SK-N-SH (cell line): ENCODE data around the gene TUNAR. TPM values are rescaled to one million over a fixed set of nuclear protein-coding genes. Genes with fewer than 3 reads are reported as not detected.

Experiments used
- CTCF ChIA-PET: fragments of 300-600, 350-600 bp; formaldehyde crosslinking; extraction: SDS; loops from one replicate; lab custom pipeline; 2021; lab: Yijun Ruan, JAX
- POLR2A ChIA-PET: fragments of 350-600 bp; sonication (Branson Sonifier 250); formaldehyde crosslinking; extraction: SDS; loops from one replicate; lab custom pipeline; 2020; ENCODE audit warnings: antibody characterized with exemption, inconsistent platforms; lab: Yijun Ruan, JAX
- DNase-seq: peaks from one replicate; pipeline ENCODE4 v3.0.0; 2012
- H2AFZ ChIP-seq: fragments of 200-600 bp; sonication (generic); 2 replicates; pipeline ENCODE4 v1.8.1; 2016; ENCODE audit warnings: antibody characterized with exemption, mild to moderate bottlenecking, low read depth
- H3F3A ChIP-seq: fragments of 200-600 bp; sonication (generic); replicated peaks from 2 replicates; pipeline ENCODE3; 2016; ENCODE audit warnings: antibody characterized with exemption, mild to moderate bottlenecking; ENCODE audit not compliant: insufficient read depth
- H3K27ac ChIP-seq, 2 experiments: fragments of 200-500 bp in 1 of 2; fragments of 200-600 bp in 1 of 2; sonication (Bioruptor generic) in 1 of 2; sonication (generic), shearing (Covaris generic) in 1 of 2; 2 replicates each; pipeline versions ENCODE4 v1.5.1 to v1.6.1; 2014 to 2016; ENCODE audit warnings: low read depth in 2 of 2, inconsistent platforms in 1 of 2, low read length in 1 of 2, mild to moderate bottlenecking in 1 of 2, mixed read lengths in 1 of 2
- H3K27me3 ChIP-seq: fragments of 200-600 bp; sonication (generic), shearing (Covaris generic); 2 replicates; pipeline ENCODE4 v1.6.1; 2016; ENCODE audit warnings: mixed run types; ENCODE audit not compliant: insufficient read depth
- H3K36me3 ChIP-seq, 2 experiments: fragments of 200-500 bp in 1 of 2; fragments of 200-600 bp in 1 of 2; sonication (Bioruptor generic) in 1 of 2; sonication (generic) in 1 of 2; replicated peaks in 1 of 2; 2 replicates each; pipeline versions ENCODE3 to v1.5.1; 2014 to 2016; ENCODE audit warnings: low read length in 1 of 2, mild to moderate bottlenecking in 1 of 2; ENCODE audit not compliant: insufficient read depth in 2 of 2, control insufficient read depth in 1 of 2
- H3K4me1 ChIP-seq, 2 experiments: fragments of 200-500 bp in 1 of 2; fragments of 200-600 bp in 1 of 2; sonication (Bioruptor generic) in 1 of 2; sonication (generic), shearing (Covaris generic) in 1 of 2; 2 replicates each; pipeline versions ENCODE4 v1.5.1 to v1.6.1; 2014 to 2016; ENCODE audit warnings: low read depth in 1 of 2, low read length in 1 of 2, mixed run types in 1 of 2; ENCODE audit not compliant: insufficient read depth in 2 of 2, control insufficient read depth in 1 of 2
- H3K4me2 ChIP-seq: fragments of 200-600 bp; sonication (generic), shearing (Covaris generic); 2 replicates; pipeline ENCODE4 v1.6.1; 2017; ENCODE audit warnings: mixed run types
- H3K4me3 ChIP-seq, 2 experiments: fragments of 200-500 bp in 1 of 2; fragments of 200-600 bp in 1 of 2; sonication (Bioruptor generic) in 1 of 2; sonication (generic), shearing (Covaris generic) in 1 of 2; 2 replicates each; pipeline versions ENCODE4 v1.5.1 to v1.8.1; 2014 to 2016; ENCODE audit warnings: low read depth in 2 of 2, inconsistent platforms in 1 of 2, low read length in 1 of 2, mild to moderate bottlenecking in 1 of 2, mixed read lengths in 1 of 2, moderate library complexity in 1 of 2
- H3K79me2 ChIP-seq: fragments of 200-600 bp; sonication (generic); 2 replicates; pipeline ENCODE4 v1.8.1; 2017; ENCODE audit warnings: mild to moderate bottlenecking; ENCODE audit not compliant: insufficient read depth
- H3K9ac ChIP-seq: fragments of 200-600 bp; sonication (generic); 2 replicates; pipeline ENCODE4 v1.6.1; 2017; ENCODE audit warnings: mixed run types
- H3K9me2 ChIP-seq: fragments of 200-600 bp; sonication (generic); 2 replicates; pipeline ENCODE4 v1.6.1; 2017; ENCODE audit warnings: mixed run types
- H3K9me3 ChIP-seq: fragments of 200-600 bp; sonication (generic); 2 replicates; pipeline ENCODE4 v1.6.1; 2017; ENCODE audit warnings: mixed run types, mild to moderate bottlenecking, moderate library complexity
- H4K20me1 ChIP-seq: fragments of 200-600 bp; sonication (generic); 2 replicates; pipeline ENCODE4 v1.6.1; 2017; ENCODE audit warnings: mild to moderate bottlenecking, mixed run types; ENCODE audit not compliant: insufficient read depth
- EP300 ChIP-seq, 2 experiments: IDR thresholded peaks; 2 replicates each; pipeline versions ENCODE4 v1.4.0 to v1.6.1; 2012; ENCODE audit warnings: borderline replicate concordance in 1 of 2, low read depth in 1 of 2, low read length in 1 of 2
- FOXM1 ChIP-seq: IDR thresholded peaks from 2 replicates; pipeline ENCODE4 v1.4.0; 2012; ENCODE audit warnings: low read depth, mild to moderate bottlenecking
- GABPA ChIP-seq: IDR thresholded peaks from 2 replicates; pipeline ENCODE4 v1.4.0; 2012; ENCODE audit warnings: low read depth, mild to moderate bottlenecking
- MEF2A ChIP-seq: IDR thresholded peaks from 2 replicates; pipeline ENCODE4 v1.4.0; 2012; ENCODE audit warnings: low read depth, borderline replicate concordance
- NRF1 ChIP-seq: IDR thresholded peaks from 2 replicates; pipeline ENCODE4 v1.6.1; 2012; ENCODE audit warnings: low read depth, mild to moderate bottlenecking, low read length
- RFX5 ChIP-seq: IDR thresholded peaks from 2 replicates; pipeline ENCODE4 v1.6.1; 2012; ENCODE audit warnings: mild to moderate bottlenecking, improper control_type of control experiment, low read length
- SMC3 ChIP-seq: IDR thresholded peaks from 2 replicates; pipeline ENCODE4 v1.6.1; 2012; ENCODE audit warnings: low read depth, low read length, improper control_type of control experiment
- WGBS: methylation state at CpG from one replicate; pipeline ENCODE4 v1.1.6; 2017; ENCODE audit warnings: low lambda C conversion rate; 5-methylcytosine and 5-hydroxymethylcytosine counted together
- polyA plus RNA-seq, 3 experiments: library from polyadenylated mRNA; depleted of rRNA; stranded (reverse); fragments of >200 nt; gene quantifications; 2 replicates each; pipeline ENCODE4 v1.2.3, GENCODE V29; 2012
- TF ChIP-seq, protein P1 (sequence below): IDR thresholded peaks from 2 replicates; pipeline ENCODE4 v1.4.0; 2012; ENCODE audit warnings: low read depth, borderline replicate concordance
- TF ChIP-seq, protein P2 (sequence below): fragments of 200-600 bp; sonication (generic); IDR thresholded peaks from 2 replicates; pipeline ENCODE4 v1.6.1; 2017; ENCODE audit warnings: antibody characterized with exemption, mild to moderate bottlenecking, moderate library complexity
- TF ChIP-seq, protein P3 (sequence below): IDR thresholded peaks from 2 replicates; pipeline ENCODE4 v1.4.0; 2012; ENCODE audit warnings: low read depth, borderline replicate concordance
- TF ChIP-seq, protein P4 (sequence below): IDR thresholded peaks from 2 replicates; pipeline ENCODE4 v1.6.1; 2012; ENCODE audit warnings: mild to moderate bottlenecking, low read depth, low read length, moderate library complexity
- TF ChIP-seq, protein P5 (sequence below): fragments of 150-350 bp; IDR thresholded peaks from 2 replicates; pipeline ENCODE4 v1.6.1; 2017; ENCODE audit warnings: antibody characterized with exemption, low read length, low read depth, borderline replicate concordance

TUNAR gene
- polyA plus RNA-seq, 1 of the 3 experiments (the other 2 are of a cell fraction): 0.02 TPM

DNA sequence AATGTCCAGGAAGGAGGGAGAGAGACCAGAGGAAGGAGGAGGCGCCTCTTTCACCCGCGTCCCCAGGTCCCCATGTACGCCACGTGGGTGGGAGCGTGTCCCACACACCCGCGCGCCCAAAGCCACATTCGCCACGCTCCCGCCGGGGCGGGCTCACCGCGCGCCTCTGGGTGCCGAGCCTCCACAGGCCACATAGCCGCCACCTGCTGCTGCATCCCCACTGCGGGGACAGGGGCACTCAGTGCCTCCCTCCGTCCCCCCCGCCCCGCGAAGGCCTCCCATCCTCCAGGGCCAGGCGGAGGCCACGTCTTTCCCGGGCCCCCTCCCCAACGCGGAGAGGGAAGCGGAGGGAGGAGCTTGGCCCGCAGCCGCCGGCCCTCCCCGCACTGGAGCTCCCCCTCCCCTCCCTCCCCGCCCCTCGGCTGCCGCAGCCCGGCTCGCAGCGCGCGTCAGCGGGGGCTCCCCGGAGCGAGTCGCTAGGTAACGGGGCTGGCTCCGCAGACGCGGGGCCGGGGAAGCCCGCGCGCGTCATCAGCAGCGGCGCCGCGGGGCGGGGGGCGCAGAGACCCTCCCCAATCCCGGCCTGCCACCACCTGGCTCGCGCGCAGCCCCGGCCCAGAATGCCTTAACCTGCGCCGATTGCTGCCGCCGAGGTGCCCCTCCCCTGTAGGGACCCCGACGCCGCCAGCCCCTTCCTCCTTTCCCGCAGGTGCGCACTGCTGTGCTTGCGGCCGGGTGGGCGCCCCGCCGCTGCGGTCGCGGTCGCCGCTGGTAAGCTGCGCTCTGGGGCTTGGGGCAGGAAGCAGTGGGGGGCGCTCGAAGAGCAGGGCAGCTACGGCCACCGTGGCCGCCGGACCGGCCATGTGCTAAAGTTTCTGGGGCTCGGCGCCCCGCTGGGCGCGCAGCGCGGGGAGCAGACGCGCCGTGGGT, 536 bp upstream of the TUNAR start:
- peak; percentile 87 for DNase-seq
- Histone ChIP-seq H3K4me3 (peak overlapping the region; percentile 41 to 46; a peak in 3 of 4 replicates), H4K20me1 (no peaks in the 10 kb centered on the region), H3F3A (no peaks in the 10 kb centered on the region), H3K4me2 (peak overlapping the region; percentile 68; the same call in 1 of the 2 replicates), H3K36me3 (no peaks in the 10 kb centered on the region), H3K4me1 (peaks cover 0 to 3% of the 10 kb centered on the region in 2 experiments; a peak in 1 of 4 replicates), H3K9me2 (no peaks in the 10 kb centered on the region), H3K27me3 (peaks cover 5% of the 10 kb centered on the region), H3K27ac (no peak overlapping the region), H2AFZ (no peak overlapping the region), H3K79me2 (no peaks in the 10 kb centered on the region), H3K9me3 (no peaks in the 10 kb centered on the region), H3K9ac (no peak overlapping the region)
- POLR2A ChIA-PET: interaction anchor here (1.3 kb wide), 1 partner anchor 10 kb away, joined by 4 read pairs; no protein-coding TSS in a partner anchor
- 12% methylated on average over 27 of the region's 103 CpGs for WGBS
- CTCF ChIA-PET: interaction anchor here (0.8 to 2.0 kb wide), 11 partner anchors 9 to 222 kb away, joined by 3 to 6 read pairs (median 4); no protein-coding TSS in a partner anchor
- TF ChIP-seq NRF1 (no peak), FOXM1 (no peak), GABPA (no peak), EP300 (IDR thresholded peaks at IDR 0.05; ENCODE audit: borderline replicate concordance in 1 of 2, low read depth in 1 of 2, low read length in 1 of 2) (no peak), RFX5 (no peak), SMC3 (no peak), MEF2A (no peak)
- TF ChIP-seq, protein P1, sequence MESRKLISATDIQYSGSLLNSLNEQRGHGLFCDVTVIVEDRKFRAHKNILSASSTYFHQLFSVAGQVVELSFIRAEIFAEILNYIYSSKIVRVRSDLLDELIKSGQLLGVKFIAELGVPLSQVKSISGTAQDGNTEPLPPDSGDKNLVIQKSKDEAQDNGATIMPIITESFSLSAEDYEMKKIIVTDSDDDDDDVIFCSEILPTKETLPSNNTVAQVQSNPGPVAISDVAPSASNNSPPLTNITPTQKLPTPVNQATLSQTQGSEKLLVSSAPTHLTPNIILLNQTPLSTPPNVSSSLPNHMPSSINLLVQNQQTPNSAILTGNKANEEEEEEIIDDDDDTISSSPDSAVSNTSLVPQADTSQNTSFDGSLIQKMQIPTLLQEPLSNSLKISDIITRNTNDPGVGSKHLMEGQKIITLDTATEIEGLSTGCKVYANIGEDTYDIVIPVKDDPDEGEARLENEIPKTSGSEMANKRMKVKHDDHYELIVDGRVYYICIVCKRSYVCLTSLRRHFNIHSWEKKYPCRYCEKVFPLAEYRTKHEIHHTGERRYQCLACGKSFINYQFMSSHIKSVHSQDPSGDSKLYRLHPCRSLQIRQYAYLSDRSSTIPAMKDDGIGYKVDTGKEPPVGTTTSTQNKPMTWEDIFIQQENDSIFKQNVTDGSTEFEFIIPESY: no peak
- TF ChIP-seq, protein P2, sequence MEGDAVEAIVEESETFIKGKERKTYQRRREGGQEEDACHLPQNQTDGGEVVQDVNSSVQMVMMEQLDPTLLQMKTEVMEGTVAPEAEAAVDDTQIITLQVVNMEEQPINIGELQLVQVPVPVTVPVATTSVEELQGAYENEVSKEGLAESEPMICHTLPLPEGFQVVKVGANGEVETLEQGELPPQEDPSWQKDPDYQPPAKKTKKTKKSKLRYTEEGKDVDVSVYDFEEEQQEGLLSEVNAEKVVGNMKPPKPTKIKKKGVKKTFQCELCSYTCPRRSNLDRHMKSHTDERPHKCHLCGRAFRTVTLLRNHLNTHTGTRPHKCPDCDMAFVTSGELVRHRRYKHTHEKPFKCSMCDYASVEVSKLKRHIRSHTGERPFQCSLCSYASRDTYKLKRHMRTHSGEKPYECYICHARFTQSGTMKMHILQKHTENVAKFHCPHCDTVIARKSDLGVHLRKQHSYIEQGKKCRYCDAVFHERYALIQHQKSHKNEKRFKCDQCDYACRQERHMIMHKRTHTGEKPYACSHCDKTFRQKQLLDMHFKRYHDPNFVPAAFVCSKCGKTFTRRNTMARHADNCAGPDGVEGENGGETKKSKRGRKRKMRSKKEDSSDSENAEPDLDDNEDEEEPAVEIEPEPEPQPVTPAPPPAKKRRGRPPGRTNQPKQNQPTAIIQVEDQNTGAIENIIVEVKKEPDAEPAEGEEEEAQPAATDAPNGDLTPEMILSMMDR: no peak
- TF ChIP-seq, protein P3, sequence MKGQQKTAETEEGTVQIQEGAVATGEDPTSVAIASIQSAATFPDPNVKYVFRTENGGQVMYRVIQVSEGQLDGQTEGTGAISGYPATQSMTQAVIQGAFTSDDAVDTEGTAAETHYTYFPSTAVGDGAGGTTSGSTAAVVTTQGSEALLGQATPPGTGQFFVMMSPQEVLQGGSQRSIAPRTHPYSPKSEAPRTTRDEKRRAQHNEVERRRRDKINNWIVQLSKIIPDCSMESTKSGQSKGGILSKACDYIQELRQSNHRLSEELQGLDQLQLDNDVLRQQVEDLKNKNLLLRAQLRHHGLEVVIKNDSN: no peak
- TF ChIP-seq, protein P4, sequence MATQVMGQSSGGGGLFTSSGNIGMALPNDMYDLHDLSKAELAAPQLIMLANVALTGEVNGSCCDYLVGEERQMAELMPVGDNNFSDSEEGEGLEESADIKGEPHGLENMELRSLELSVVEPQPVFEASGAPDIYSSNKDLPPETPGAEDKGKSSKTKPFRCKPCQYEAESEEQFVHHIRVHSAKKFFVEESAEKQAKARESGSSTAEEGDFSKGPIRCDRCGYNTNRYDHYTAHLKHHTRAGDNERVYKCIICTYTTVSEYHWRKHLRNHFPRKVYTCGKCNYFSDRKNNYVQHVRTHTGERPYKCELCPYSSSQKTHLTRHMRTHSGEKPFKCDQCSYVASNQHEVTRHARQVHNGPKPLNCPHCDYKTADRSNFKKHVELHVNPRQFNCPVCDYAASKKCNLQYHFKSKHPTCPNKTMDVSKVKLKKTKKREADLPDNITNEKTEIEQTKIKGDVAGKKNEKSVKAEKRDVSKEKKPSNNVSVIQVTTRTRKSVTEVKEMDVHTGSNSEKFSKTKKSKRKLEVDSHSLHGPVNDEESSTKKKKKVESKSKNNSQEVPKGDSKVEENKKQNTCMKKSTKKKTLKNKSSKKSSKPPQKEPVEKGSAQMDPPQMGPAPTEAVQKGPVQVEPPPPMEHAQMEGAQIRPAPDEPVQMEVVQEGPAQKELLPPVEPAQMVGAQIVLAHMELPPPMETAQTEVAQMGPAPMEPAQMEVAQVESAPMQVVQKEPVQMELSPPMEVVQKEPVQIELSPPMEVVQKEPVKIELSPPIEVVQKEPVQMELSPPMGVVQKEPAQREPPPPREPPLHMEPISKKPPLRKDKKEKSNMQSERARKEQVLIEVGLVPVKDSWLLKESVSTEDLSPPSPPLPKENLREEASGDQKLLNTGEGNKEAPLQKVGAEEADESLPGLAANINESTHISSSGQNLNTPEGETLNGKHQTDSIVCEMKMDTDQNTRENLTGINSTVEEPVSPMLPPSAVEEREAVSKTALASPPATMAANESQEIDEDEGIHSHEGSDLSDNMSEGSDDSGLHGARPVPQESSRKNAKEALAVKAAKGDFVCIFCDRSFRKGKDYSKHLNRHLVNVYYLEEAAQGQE: no peak
- TF ChIP-seq, protein P5, sequence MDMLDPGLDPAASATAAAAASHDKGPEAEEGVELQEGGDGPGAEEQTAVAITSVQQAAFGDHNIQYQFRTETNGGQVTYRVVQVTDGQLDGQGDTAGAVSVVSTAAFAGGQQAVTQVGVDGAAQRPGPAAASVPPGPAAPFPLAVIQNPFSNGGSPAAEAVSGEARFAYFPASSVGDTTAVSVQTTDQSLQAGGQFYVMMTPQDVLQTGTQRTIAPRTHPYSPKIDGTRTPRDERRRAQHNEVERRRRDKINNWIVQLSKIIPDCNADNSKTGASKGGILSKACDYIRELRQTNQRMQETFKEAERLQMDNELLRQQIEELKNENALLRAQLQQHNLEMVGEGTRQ: no peak
